ENCODE data around the gene EBLN2.

The EBLN2 gene

GRCh38 chr3:73108750-73109149 lies 47.3 kb downstream of the EBLN2 start:
- no peak overlapping the region for H3K4me3 ChIP-seq (ENCODE audit: low read depth, low read length)
- DNase-seq (ENCODE audit: low read depth): no peak
- in situ Hi-C loops (cut with HindIII; ENCODE audit: low sequenced_read_pairs): no loop called here
- TF ChIP-seq, protein P1, sequence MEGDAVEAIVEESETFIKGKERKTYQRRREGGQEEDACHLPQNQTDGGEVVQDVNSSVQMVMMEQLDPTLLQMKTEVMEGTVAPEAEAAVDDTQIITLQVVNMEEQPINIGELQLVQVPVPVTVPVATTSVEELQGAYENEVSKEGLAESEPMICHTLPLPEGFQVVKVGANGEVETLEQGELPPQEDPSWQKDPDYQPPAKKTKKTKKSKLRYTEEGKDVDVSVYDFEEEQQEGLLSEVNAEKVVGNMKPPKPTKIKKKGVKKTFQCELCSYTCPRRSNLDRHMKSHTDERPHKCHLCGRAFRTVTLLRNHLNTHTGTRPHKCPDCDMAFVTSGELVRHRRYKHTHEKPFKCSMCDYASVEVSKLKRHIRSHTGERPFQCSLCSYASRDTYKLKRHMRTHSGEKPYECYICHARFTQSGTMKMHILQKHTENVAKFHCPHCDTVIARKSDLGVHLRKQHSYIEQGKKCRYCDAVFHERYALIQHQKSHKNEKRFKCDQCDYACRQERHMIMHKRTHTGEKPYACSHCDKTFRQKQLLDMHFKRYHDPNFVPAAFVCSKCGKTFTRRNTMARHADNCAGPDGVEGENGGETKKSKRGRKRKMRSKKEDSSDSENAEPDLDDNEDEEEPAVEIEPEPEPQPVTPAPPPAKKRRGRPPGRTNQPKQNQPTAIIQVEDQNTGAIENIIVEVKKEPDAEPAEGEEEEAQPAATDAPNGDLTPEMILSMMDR (IDR thresholded peaks at IDR 0.05; ENCODE audit: low read depth, low read length, missing control alignments): no peak

- no peak overlapping the region for H3K4me3 ChIP-seq (ENCODE audit: low read depth, low read length)
- TF ChIP-seq, protein P1 (IDR thresholded peaks at IDR 0.05; ENCODE audit: low read depth, low read length, missing control alignments): no peak
- DNase-seq (ENCODE audit: low read depth): no peak
- in situ Hi-C loops (cut with HindIII; ENCODE audit: low sequenced_read_pairs): no loop called here
Observed at GRCh38 chr3:73110530-73110929, 49.1 kb downstream of the EBLN2 start.

All from astrocyte of the cerebellum (primary cell).